ENCODE data around the gene FHL2. TPM values are rescaled to one million over a fixed set of nuclear protein-coding genes. Genes with fewer than 3 reads are reported as not detected.

FHL2 gene
- polyA plus RNA-seq, 1 donor (not counting 4 experiments of a cell fraction or from before 2014, with no cell fraction given): 132 TPM

DNA sequence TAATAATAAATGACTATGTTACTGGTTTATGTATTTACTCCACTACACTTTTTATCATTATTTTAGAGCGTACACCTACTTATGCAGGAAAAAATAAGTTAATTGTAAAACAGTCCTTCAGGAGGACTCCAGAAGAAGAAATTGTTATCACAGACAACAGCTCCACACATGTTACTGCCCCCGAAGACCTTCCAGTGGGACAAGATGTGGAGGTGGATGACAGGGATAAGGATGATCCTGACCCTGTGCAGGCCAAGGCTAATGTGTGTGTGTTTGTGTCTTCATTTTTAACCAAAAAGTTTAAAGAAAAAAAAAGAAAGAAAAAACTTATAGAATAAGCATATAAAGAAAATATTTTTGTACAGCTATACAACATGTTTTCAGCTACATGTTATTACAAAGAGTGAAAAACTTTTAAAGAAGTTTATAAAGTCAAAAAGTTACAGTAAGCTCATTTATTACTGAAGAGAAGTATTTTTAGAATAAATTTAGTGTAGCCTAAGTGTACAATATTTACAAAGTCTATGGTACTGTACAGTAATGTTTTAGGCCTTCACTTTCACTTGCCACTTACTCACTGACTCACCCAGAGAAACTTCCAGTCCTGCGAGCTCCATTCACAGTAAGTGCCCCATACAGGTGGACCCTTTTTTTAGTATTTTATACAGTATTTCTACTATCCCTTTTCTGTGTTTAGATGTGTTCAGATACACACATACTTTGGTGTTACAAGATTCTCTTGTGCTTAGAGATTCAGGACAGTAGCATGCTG lies 76.8 kb downstream of the FHL2 start:
- H3K9ac ChIP-seq (ENCODE audit: control insufficient read depth, extremely low read depth, insufficient read depth, low read length): no peak overlapping the region
- H3K9me3 ChIP-seq (ENCODE audit: control insufficient read depth, low read depth, low read length): no peaks in the 10 kb centered on the region
- no peaks in the 10 kb centered on the region for H4K20me1 ChIP-seq (ENCODE audit: control insufficient read depth, extremely low read depth, insufficient read depth, low read length)
- no peaks in the 10 kb centered on the region for H3K36me3 ChIP-seq (ENCODE audit: control insufficient read depth in 2 of 2, extremely low read depth in 1 of 2, insufficient read depth in 2 of 2, low read length in 2 of 2)
- H3K27me3 ChIP-seq (ENCODE audit: control insufficient read depth, extremely low read depth, insufficient read depth, low read length): no peaks in the 10 kb centered on the region
- no peak for DNase-seq (ENCODE audit: low read depth, low spot score)
- peaks cover 66% of the 10 kb centered on the region for H3K79me2 ChIP-seq (ENCODE audit: control insufficient read depth, insufficient read depth, low read length)
- dilution Hi-C loops (cut with MboI; ENCODE audit: extremely low pct_ligation_motif_present, low sequenced_read_pairs): no loop called here
- no peak overlapping the region for H3K27ac ChIP-seq (ENCODE audit: control insufficient read depth, insufficient read depth, low read length)
- TF ChIP-seq, protein P1, sequence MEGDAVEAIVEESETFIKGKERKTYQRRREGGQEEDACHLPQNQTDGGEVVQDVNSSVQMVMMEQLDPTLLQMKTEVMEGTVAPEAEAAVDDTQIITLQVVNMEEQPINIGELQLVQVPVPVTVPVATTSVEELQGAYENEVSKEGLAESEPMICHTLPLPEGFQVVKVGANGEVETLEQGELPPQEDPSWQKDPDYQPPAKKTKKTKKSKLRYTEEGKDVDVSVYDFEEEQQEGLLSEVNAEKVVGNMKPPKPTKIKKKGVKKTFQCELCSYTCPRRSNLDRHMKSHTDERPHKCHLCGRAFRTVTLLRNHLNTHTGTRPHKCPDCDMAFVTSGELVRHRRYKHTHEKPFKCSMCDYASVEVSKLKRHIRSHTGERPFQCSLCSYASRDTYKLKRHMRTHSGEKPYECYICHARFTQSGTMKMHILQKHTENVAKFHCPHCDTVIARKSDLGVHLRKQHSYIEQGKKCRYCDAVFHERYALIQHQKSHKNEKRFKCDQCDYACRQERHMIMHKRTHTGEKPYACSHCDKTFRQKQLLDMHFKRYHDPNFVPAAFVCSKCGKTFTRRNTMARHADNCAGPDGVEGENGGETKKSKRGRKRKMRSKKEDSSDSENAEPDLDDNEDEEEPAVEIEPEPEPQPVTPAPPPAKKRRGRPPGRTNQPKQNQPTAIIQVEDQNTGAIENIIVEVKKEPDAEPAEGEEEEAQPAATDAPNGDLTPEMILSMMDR (optimal IDR thresholded peaks at IDR 0.05 in 1 of 3, IDR thresholded peaks at IDR 0.05 in 1 of 3, conservative IDR thresholded peaks at IDR 0.05 in 1 of 3; ENCODE audit: extremely low read depth in 1 of 3, insufficient read depth in 2 of 3, low read length in 3 of 3): no peak
- TF ChIP-seq EZH2 (IDR thresholded peaks at IDR 0.05; ENCODE audit: low read length): no peak
- H3K9me1 ChIP-seq (ENCODE audit: control insufficient read depth, extremely low read depth, insufficient read depth, low read length): no peaks in the 10 kb centered on the region
- no peak overlapping the region for H3K4me3 ChIP-seq (ENCODE audit: control insufficient read depth in 2 of 3, extremely low read depth in 1 of 3, insufficient read depth in 2 of 3, low read depth in 1 of 3, low read length in 3 of 3)
- peaks cover 44% of the 10 kb centered on the region for H3K4me1 ChIP-seq (ENCODE audit: control insufficient read depth, extremely low read depth, insufficient read depth, low read length)
- no peak for FAIRE-seq
- no peak overlapping the region for H3K4me2 ChIP-seq (ENCODE audit: control insufficient read depth, extremely low read depth, insufficient read depth, low read depth, low read length)
- no peak overlapping the region for H2AFZ ChIP-seq (ENCODE audit: control insufficient read depth, low read length)

DNA sequence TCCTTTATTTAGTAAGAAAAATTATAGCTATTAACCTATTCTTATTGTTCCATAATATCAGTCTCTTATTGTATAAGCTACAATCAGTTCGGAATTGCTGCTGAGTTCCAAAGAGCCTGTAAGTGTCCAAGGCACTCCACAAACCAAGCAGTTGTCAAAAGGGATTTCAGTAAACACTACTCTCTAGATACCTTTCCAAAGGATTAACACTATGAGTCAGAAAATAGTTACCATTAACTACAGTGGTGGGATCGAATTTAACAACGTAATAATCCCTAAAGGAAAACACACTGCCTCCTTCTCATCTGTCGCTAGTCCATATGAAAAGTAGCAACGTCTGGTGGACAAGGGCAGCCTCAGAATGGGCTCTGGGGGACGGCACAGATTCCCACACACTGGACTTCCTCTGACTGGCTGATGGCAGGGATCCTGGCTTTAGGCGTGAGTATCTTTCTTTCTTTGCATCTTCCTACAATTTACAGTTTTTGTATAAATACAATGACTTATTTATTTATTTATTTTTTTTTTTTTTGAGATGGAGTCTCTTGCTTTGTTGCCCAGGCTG lies 78.1 kb downstream of the FHL2 start:
- no peak overlapping the region for H3K9ac ChIP-seq (ENCODE audit: control insufficient read depth, extremely low read depth, insufficient read depth, low read length)
- H2AFZ ChIP-seq (ENCODE audit: control insufficient read depth, low read length): no peak overlapping the region
- dilution Hi-C loops (cut with MboI; ENCODE audit: extremely low pct_ligation_motif_present, low sequenced_read_pairs): no loop called here
- no peak for TF ChIP-seq EZH2 (IDR thresholded peaks at IDR 0.05; ENCODE audit: low read length)
- TF ChIP-seq, protein P1 (optimal IDR thresholded peaks at IDR 0.05 in 1 of 3, IDR thresholded peaks at IDR 0.05 in 1 of 3, conservative IDR thresholded peaks at IDR 0.05 in 1 of 3; ENCODE audit: extremely low read depth in 1 of 3, insufficient read depth in 2 of 3, low read length in 3 of 3): no peak
- H3K79me2 ChIP-seq (ENCODE audit: control insufficient read depth, insufficient read depth, low read length): peaks cover 69% of the 10 kb centered on the region
- H3K27me3 ChIP-seq (ENCODE audit: control insufficient read depth, extremely low read depth, insufficient read depth, low read length): no peaks in the 10 kb centered on the region
- no peaks in the 10 kb centered on the region for H3K9me1 ChIP-seq (ENCODE audit: control insufficient read depth, extremely low read depth, insufficient read depth, low read length)
- no peak overlapping the region for H3K4me2 ChIP-seq (ENCODE audit: control insufficient read depth, extremely low read depth, insufficient read depth, low read depth, low read length)
- FAIRE-seq (no peak), DNase-seq (ENCODE audit: low read depth, low spot score) (no peak)
- no peaks in the 10 kb centered on the region for H3K36me3 ChIP-seq (ENCODE audit: control insufficient read depth in 2 of 2, extremely low read depth in 1 of 2, insufficient read depth in 2 of 2, low read length in 2 of 2)
- peaks cover 42% of the 10 kb centered on the region for H3K4me1 ChIP-seq (ENCODE audit: control insufficient read depth, extremely low read depth, insufficient read depth, low read length)
- H3K27ac ChIP-seq (ENCODE audit: control insufficient read depth, insufficient read depth, low read length): no peak overlapping the region
- H4K20me1 ChIP-seq (ENCODE audit: control insufficient read depth, extremely low read depth, insufficient read depth, low read length): no peaks in the 10 kb centered on the region
- H3K4me3 ChIP-seq (ENCODE audit: control insufficient read depth in 2 of 3, extremely low read depth in 1 of 3, insufficient read depth in 2 of 3, low read depth in 1 of 3, low read length in 3 of 3): no peak overlapping the region
- no peaks in the 10 kb centered on the region for H3K9me3 ChIP-seq (ENCODE audit: control insufficient read depth, low read depth, low read length)
